Right renal cortex interstitium (tissue), 3 donors: Measurements from ENCODE around the gene PCDHB8. TPM values are rescaled to one million over a fixed set of nuclear protein-coding genes. Genes with fewer than 3 reads are reported as not detected.
"Not testable (repeated sequence)": the region's sequence is repeated elsewhere in the genome, so short reads cannot be mapped to it uniquely, and the experiment has no call there.

Experiments
- DNase-seq, 3 donors: peaks; one replicate each; pipeline ENCODE4 v3.0.0-alpha.2; 2013; ENCODE audit warnings: low read depth in 3 of 3, low spot score in 2 of 3
- polyA plus RNA-seq, 3 donors: library from polyadenylated mRNA; unstranded; fragments of 120-200 nt; gene quantifications; one replicate each; pipeline ENCODE4 v1.2.1, GENCODE V29; 2013; ENCODE audit not compliant: insufficient read length in 3 of 3

PCDHB8 gene
- polyA plus RNA-seq, 3 donors, result 1.5 to 4.2 (median 3.2) TPM

DNA sequence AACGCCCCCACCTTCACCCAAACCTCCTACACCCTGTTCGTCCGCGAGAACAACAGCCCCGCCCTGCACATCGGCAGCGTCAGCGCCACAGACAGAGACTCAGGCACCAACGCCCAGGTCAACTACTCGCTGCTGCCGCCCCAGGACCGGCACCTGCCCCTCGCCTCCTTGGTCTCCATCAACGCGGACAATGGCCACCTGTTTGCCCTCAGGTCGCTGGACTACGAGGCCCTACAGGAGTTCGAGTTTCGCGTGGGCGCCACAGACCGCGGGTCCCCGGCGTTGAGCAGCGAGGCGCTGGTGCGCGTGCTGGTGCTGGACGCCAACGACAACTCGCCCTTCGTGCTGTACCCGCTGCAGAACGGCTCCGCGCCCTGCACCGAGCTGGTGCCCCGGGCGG, 47.3 kb downstream of the PCDHB8 start:
- not testable (repeated sequence) for DNase-seq

GRCh38 chr5:141225421-141225820, 47.8 kb downstream of the PCDHB8 start:
- not testable (repeated sequence) for DNase-seq

Other genes starting within 250 kb of the PCDHB8 start
- under 1 TPM; 0.36 to 0.65 (median 0.61) TPM for gene PCDHAC2, start 211.3 kb upstream of the PCDHB8 start, polyA plus RNA-seq
- gene PCDHB1, start 126.4 kb upstream of the PCDHB8 start, polyA plus RNA-seq, result under 1 TPM; 0.06 to 0.08 (median 0.08) TPM
- gene PCDHB2, start 83.2 kb upstream of the PCDHB8 start, polyA plus RNA-seq, result 1 to 10 TPM; 3.8 to 7.9 (median 6.0) TPM
- 1 to 10 TPM; 2.6 to 4.0 (median 3.4) TPM for gene PCDHB3, start 77.3 kb upstream of the PCDHB8 start, polyA plus RNA-seq
- 1 to 10 TPM; 1.8 to 2.9 (median 1.9) TPM for gene PCDHB4, start 56.0 kb upstream of the PCDHB8 start, polyA plus RNA-seq
- gene PCDHB5, start 42.6 kb upstream of the PCDHB8 start, polyA plus RNA-seq, result 1 to 10 TPM; 6.6 to 8.5 (median 8.1) TPM
- 1 to 10 TPM; 2.2 to 3.8 (median 3.2) TPM for gene PCDHB6, start 27.7 kb upstream of the PCDHB8 start, polyA plus RNA-seq
- gene PCDHB7, start 5.1 kb upstream of the PCDHB8 start, polyA plus RNA-seq, result 1 to 10 TPM; 4.7 to 5.5 (median 5.3) TPM
- 1 to 10 TPM; 3.6 to 7.2 (median 5.0) TPM for gene PCDHB16, start 4.6 kb downstream of the PCDHB8 start, polyA plus RNA-seq
- gene PCDHB9, start 9.4 kb downstream of the PCDHB8 start, polyA plus RNA-seq, result 1 to 10 TPM; 4.3 to 5.0 (median 4.9) TPM
- 1 to 10 TPM; 5.6 to 9.2 (median 7.9) TPM for gene PCDHB10, start 14.6 kb downstream of the PCDHB8 start, polyA plus RNA-seq
- gene PCDHB11, start 21.8 kb downstream of the PCDHB8 start, polyA plus RNA-seq, result 1 to 10 TPM; 4.3 to 6.0 (median 5.6) TPM
- gene PCDHB12, start 30.9 kb downstream of the PCDHB8 start, polyA plus RNA-seq, result 1 to 10 TPM; 4.7 to 5.8 (median 4.8) TPM
- 1 to 10 TPM; 5.4 to 6.3 (median 5.6) TPM for gene PCDHB13, start 36.1 kb downstream of the PCDHB8 start, polyA plus RNA-seq
- gene PCDHB14, start 45.6 kb downstream of the PCDHB8 start, polyA plus RNA-seq, result 10 to 100 TPM in 1 of 3 donors, 1 to 10 TPM in 2; 7.2 to 10.5 (median 8.5) TPM
- gene PCDHB15, start 67.6 kb downstream of the PCDHB8 start, polyA plus RNA-seq, result 10 to 100 TPM; 11.3 to 17.3 (median 15.4) TPM
- gene SLC25A2, start 126.3 kb downstream of the PCDHB8 start, polyA plus RNA-seq, result not detected
- 100 to 1,000 TPM; 178 to 194 (median 190) TPM for gene TAF7, start 143.0 kb downstream of the PCDHB8 start, polyA plus RNA-seq
- 1 to 10 TPM in 1 of 3 donors, under 1 TPM in 2; 0.78 to 1.2 (median 0.92) TPM for gene PCDHGA1, start 152.7 kb downstream of the PCDHB8 start, polyA plus RNA-seq
- gene PCDHGA2, start 161.0 kb downstream of the PCDHB8 start, polyA plus RNA-seq, result 1 to 10 TPM; 6.0 to 7.0 (median 6.8) TPM
- gene PCDHGA3, start 166.0 kb downstream of the PCDHB8 start, polyA plus RNA-seq, result 1 to 10 TPM; 2.4 to 4.3 (median 3.1) TPM
- 1 to 10 TPM; 1.3 to 2.1 (median 1.9) TPM for gene PCDHGB1, start 172.3 kb downstream of the PCDHB8 start, polyA plus RNA-seq
- gene PCDHGA4, start 177.2 kb downstream of the PCDHB8 start, polyA plus RNA-seq, result 1 to 10 TPM; 2.2 to 3.2 (median 2.2) TPM
- 1 to 10 TPM; 3.2 to 3.9 (median 3.9) TPM for gene PCDHGB2, start 182.2 kb downstream of the PCDHB8 start, polyA plus RNA-seq
- gene PCDHGA5, start 186.4 kb downstream of the PCDHB8 start, polyA plus RNA-seq, result 1 to 10 TPM; 2.2 to 2.8 (median 2.4) TPM
- gene PCDHGB3, start 192.5 kb downstream of the PCDHB8 start, polyA plus RNA-seq, result 1 to 10 TPM; 1.4 to 2.6 (median 1.7) TPM
- gene PCDHGA6, start 196.1 kb downstream of the PCDHB8 start, polyA plus RNA-seq, result 1 to 10 TPM; 4.2 to 7.8 (median 5.8) TPM
- gene PCDHGA7, start 205.0 kb downstream of the PCDHB8 start, polyA plus RNA-seq, result 1 to 10 TPM; 1.6 to 2.3 (median 2.2) TPM
- 1 to 10 TPM; 5.3 to 6.0 (median 5.5) TPM for gene PCDHGB4, start 209.9 kb downstream of the PCDHB8 start, polyA plus RNA-seq
- gene PCDHGA8, start 214.8 kb downstream of the PCDHB8 start, polyA plus RNA-seq, result under 1 TPM; 0.29 to 0.40 (median 0.30) TPM
- gene PCDHGB5, start 220.2 kb downstream of the PCDHB8 start, polyA plus RNA-seq, result 1 to 10 TPM; 7.8 to 9.7 (median 8.3) TPM
- gene PCDHGA9, start 225.0 kb downstream of the PCDHB8 start, polyA plus RNA-seq, result 1 to 10 TPM; 4.9 to 6.0 (median 5.3) TPM
- 1 to 10 TPM; 6.6 to 8.2 (median 6.8) TPM for gene PCDHGB6, start 230.2 kb downstream of the PCDHB8 start, polyA plus RNA-seq
- gene PCDHGA10, start 235.2 kb downstream of the PCDHB8 start, polyA plus RNA-seq, result 1 to 10 TPM; 3.1 to 3.5 (median 3.2) TPM
- gene PCDHGB7, start 239.9 kb downstream of the PCDHB8 start, polyA plus RNA-seq, result 10 to 100 TPM; 12.4 to 16.9 (median 14.0) TPM
- gene PCDHGA11, start 243.3 kb downstream of the PCDHB8 start, polyA plus RNA-seq, result 1 to 10 TPM; 4.4 to 4.7 (median 4.7) TPM